PC-9 (cell line): ENCODE measurements around the gene FAM3B.

Source experiments
- EZH2 ChIP-seq: fragments of 200-600 bp; sonication (generic); IDR thresholded peaks from 2 replicates; pipeline ENCODE4 v1.8.0; 2017; ENCODE audit warnings: antibody characterized with exemption, low read depth
- TF ChIP-seq, protein P1 (sequence below): fragments of 200-600 bp; sonication (generic); conservative IDR thresholded peaks from 2 replicates; pipeline ENCODE4 v1.6.1; 2017; ENCODE audit warnings: mixed run types, antibody characterized with exemption, mild to moderate bottlenecking, moderate library complexity

DNA sequence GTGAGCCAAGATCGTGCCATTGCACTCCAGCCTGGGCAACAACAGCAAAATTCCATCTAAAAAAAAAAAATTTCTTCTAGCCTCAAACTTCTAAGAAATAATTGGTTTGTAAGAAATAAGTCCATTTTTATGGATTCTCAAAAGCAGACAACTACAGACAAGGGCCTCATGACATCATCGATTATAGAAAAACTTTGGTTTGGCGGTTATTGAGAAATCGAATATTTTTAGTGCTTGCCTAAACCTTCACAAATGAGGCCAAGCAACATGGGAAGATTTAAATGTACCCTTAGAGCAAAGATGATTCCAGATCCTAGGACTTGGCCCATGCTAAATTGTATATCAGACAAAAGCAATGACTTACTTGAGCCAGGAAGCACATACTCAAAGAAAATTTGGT, 81.7 kb downstream of the FAM3B start:
- TF ChIP-seq, protein P1, sequence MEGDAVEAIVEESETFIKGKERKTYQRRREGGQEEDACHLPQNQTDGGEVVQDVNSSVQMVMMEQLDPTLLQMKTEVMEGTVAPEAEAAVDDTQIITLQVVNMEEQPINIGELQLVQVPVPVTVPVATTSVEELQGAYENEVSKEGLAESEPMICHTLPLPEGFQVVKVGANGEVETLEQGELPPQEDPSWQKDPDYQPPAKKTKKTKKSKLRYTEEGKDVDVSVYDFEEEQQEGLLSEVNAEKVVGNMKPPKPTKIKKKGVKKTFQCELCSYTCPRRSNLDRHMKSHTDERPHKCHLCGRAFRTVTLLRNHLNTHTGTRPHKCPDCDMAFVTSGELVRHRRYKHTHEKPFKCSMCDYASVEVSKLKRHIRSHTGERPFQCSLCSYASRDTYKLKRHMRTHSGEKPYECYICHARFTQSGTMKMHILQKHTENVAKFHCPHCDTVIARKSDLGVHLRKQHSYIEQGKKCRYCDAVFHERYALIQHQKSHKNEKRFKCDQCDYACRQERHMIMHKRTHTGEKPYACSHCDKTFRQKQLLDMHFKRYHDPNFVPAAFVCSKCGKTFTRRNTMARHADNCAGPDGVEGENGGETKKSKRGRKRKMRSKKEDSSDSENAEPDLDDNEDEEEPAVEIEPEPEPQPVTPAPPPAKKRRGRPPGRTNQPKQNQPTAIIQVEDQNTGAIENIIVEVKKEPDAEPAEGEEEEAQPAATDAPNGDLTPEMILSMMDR = no peak
- no peak for TF ChIP-seq EZH2
